22Rv1 (cell line): ENCODE measurements around the gene SUGP1.

Experiments used
- H3K27ac ChIP-seq: fragments of 450-650 bp; 2 replicates; pipeline ENCODE4 v1.5.1; 2017
- ZFX ChIP-seq: fragments of 450-650 bp; IDR thresholded peaks from 2 replicates; pipeline ENCODE4 v1.6.1; 2017; ENCODE audit warnings: antibody characterized with exemption, borderline replicate concordance
- TF ChIP-seq, protein P1 (sequence below): fragments of 450-650 bp; IDR thresholded peaks from 2 replicates; pipeline ENCODE4 v1.5.1; 2017; ENCODE audit warnings: mild to moderate bottlenecking

The SUGP1 gene

GRCh38 chr19:19296953-19297689, 23.2 kb downstream of the SUGP1 start:
- no peak for TF ChIP-seq ZFX
- TF ChIP-seq, protein P1, sequence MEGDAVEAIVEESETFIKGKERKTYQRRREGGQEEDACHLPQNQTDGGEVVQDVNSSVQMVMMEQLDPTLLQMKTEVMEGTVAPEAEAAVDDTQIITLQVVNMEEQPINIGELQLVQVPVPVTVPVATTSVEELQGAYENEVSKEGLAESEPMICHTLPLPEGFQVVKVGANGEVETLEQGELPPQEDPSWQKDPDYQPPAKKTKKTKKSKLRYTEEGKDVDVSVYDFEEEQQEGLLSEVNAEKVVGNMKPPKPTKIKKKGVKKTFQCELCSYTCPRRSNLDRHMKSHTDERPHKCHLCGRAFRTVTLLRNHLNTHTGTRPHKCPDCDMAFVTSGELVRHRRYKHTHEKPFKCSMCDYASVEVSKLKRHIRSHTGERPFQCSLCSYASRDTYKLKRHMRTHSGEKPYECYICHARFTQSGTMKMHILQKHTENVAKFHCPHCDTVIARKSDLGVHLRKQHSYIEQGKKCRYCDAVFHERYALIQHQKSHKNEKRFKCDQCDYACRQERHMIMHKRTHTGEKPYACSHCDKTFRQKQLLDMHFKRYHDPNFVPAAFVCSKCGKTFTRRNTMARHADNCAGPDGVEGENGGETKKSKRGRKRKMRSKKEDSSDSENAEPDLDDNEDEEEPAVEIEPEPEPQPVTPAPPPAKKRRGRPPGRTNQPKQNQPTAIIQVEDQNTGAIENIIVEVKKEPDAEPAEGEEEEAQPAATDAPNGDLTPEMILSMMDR, result no peak
- no peak overlapping the region for H3K27ac ChIP-seq

- no peak overlapping the region for H3K27ac ChIP-seq
- TF ChIP-seq, protein P1, result no peak
- TF ChIP-seq ZFX, result no peak
Observed at GRCh38 chr19:19294914-19295313, 25.4 kb downstream of the SUGP1 start.

- TF ChIP-seq, protein P1, result no peak
- TF ChIP-seq ZFX, result no peak
- H3K27ac ChIP-seq, result no peak overlapping the region
Observed at GRCh38 chr19:19292607-19293006, 27.7 kb downstream of the SUGP1 start.

DNA sequence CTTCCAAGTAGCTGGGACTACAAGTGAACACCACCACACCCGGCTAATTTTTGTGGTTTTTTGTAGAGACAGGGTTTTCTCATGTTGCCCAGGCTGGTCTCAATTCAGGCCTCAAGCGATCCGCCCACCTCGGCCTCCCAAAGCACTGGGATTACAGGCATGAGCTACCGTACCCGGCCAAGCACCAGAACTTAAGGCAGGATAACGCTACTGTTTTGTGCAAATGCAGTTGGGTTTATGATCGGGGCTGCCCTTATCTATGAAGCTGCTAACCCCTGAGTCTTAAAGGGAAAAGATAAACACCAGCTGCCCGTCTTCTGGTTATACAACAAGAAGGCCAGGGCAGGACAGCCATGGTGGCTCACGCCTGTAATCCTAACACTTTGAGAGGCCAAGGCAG, 34.6 kb downstream of the SUGP1 start:
- TF ChIP-seq, protein P1, result no peak
- TF ChIP-seq ZFX, result no peak
- H3K27ac ChIP-seq, result no peak overlapping the region

- H3K27ac ChIP-seq, result no peak overlapping the region
- TF ChIP-seq, protein P1, result no peak
- TF ChIP-seq ZFX, result no peak
Observed at GRCh38 chr19:19280561-19280960, 39.7 kb downstream of the SUGP1 start.

- TF ChIP-seq, protein P1, result no peak
- TF ChIP-seq ZFX, result no peak
- H3K27ac ChIP-seq, result no peak overlapping the region
Observed at GRCh38 chr19:19279853-19280252, 40.5 kb downstream of the SUGP1 start.

- no peak overlapping the region for H3K27ac ChIP-seq
- no peak for TF ChIP-seq ZFX
- TF ChIP-seq, protein P1, result no peak
Observed at GRCh38 chr19:19279062-19279612, 41.2 kb downstream of the SUGP1 start.
